ENCODE measurements around the gene FIBP. TPM values are rescaled to one million over a fixed set of nuclear protein-coding genes. Genes with fewer than 3 reads are reported as not detected.

Gene FIBP
- total RNA-seq, 2 donors from 2014 or later: 81.0 to 92.0 TPM

- Mint-ChIP-seq H3K4me3 (peak overlapping the region; percentile 96), H3K27me3 (ENCODE audit: insufficient read depth) (peaks cover 14% of the 10 kb centered on the region), H3K9me3 (no peaks in the 10 kb centered on the region), H3K27ac (peak overlapping the region; percentile 35), H3K36me3 (ENCODE audit: low read depth) (peaks cover 42% of the 10 kb centered on the region), H3K4me1 (peaks cover 29% of the 10 kb centered on the region)
- Histone ChIP-seq H3K4me1 (ENCODE audit: control insufficient read depth, insufficient read depth, low read length) (no peaks in the 10 kb centered on the region), H3K9ac (ENCODE audit: extremely low read depth, low read length, poor library complexity, severe bottlenecking) (peak overlapping the region; percentile 44), H3K27ac (ENCODE audit: low read depth, low read length) (no peak overlapping the region), H3K36me3 (ENCODE audit: control insufficient read depth, insufficient read depth, low read length) (peaks cover 39% of the 10 kb centered on the region), H3K27me3 (ENCODE audit: control insufficient read depth, insufficient read depth, low read length, poor library complexity, severe bottlenecking) (no peaks in the 10 kb centered on the region), H3K9me3 (ENCODE audit: control insufficient read depth, low read length) (no peaks in the 10 kb centered on the region), H3K4me3 (ENCODE audit: low read length) (peak overlapping the region; percentile 82)
- no peak for DNase-seq
- 86 to 93% methylated on average over 9 to 14 of the region's 14 CpGs for whole genome bisulfite sequencing, 2 experiments (ENCODE audit: insufficient coverage in 1 of 2, insufficient read length in 1 of 2)
- TF ChIP-seq, protein P1, sequence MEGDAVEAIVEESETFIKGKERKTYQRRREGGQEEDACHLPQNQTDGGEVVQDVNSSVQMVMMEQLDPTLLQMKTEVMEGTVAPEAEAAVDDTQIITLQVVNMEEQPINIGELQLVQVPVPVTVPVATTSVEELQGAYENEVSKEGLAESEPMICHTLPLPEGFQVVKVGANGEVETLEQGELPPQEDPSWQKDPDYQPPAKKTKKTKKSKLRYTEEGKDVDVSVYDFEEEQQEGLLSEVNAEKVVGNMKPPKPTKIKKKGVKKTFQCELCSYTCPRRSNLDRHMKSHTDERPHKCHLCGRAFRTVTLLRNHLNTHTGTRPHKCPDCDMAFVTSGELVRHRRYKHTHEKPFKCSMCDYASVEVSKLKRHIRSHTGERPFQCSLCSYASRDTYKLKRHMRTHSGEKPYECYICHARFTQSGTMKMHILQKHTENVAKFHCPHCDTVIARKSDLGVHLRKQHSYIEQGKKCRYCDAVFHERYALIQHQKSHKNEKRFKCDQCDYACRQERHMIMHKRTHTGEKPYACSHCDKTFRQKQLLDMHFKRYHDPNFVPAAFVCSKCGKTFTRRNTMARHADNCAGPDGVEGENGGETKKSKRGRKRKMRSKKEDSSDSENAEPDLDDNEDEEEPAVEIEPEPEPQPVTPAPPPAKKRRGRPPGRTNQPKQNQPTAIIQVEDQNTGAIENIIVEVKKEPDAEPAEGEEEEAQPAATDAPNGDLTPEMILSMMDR (conservative IDR thresholded peaks at IDR 0.05): no peak
Measured at GRCh38 chr11:65886826-65887722, 1.2 kb downstream of the FIBP start.

DNA sequence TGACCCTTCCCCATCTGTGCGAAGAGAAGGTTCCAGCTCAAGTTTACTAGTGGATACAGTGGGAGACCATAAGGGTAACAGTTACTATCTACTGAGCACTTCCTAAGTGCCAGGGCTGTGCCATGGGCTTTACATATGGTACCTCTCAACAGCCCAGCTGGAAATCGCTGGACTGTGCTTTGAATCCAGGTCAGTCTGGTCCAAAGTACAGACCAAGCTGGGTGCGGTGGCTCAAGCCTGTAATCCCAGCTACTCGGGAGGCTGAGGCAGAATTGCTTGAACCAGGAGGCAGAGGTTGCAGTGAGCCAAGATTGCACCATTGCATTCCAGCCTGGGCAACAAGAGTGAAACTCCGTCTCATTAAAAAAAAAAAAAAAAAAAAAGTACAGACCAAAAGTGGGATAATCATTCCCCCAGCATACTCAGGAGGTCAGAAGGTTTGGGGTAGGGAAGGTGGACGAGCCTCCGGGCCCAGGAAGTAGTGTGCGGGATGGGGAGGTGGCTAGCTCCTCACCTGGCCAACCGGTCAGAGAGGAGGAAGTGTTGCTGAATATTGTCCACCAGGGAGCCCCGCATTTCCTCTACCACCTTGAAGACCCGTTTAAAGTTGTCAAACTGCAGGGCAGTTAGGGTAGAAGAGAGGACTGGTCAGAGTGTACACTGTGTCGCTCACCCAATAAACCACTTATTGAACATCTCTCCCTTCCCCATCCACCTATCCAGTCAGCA, 2.3 kb downstream of the FIBP start:
- Histone ChIP-seq H3K4me1 (ENCODE audit: control insufficient read depth, insufficient read depth, low read length) (no peaks in the 10 kb centered on the region), H3K36me3 (ENCODE audit: control insufficient read depth, insufficient read depth, low read length) (peaks cover 39% of the 10 kb centered on the region), H3K9ac (ENCODE audit: extremely low read depth, low read length, poor library complexity, severe bottlenecking) (no peak overlapping the region), H3K27ac (ENCODE audit: low read depth, low read length) (no peak overlapping the region), H3K9me3 (ENCODE audit: control insufficient read depth, low read length) (no peaks in the 10 kb centered on the region), H3K4me3 (ENCODE audit: low read length) (peak overlapping the region; percentile 82), H3K27me3 (ENCODE audit: control insufficient read depth, insufficient read depth, low read length, poor library complexity, severe bottlenecking) (no peaks in the 10 kb centered on the region)
- peaks cover 14% of the 10 kb centered on the region for H3K27me3 Mint-ChIP-seq (ENCODE audit: insufficient read depth)
- peaks cover 44% of the 10 kb centered on the region for H3K36me3 Mint-ChIP-seq (ENCODE audit: low read depth)
- no peak for DNase-seq
- no peak overlapping the region for H3K27ac Mint-ChIP-seq
- 92 to 100% methylated on average over 8 to 12 of the region's 12 CpGs for WGBS, 2 experiments (ENCODE audit: insufficient coverage in 1 of 2, insufficient read length in 1 of 2)
- no peaks in the 10 kb centered on the region for H3K9me3 Mint-ChIP-seq
- peaks cover 29% of the 10 kb centered on the region for H3K4me1 Mint-ChIP-seq
- TF ChIP-seq, protein P1 (conservative IDR thresholded peaks at IDR 0.05): no peak
- peak overlapping the region; percentile 96 for H3K4me3 Mint-ChIP-seq

GRCh38 chr11:65885231-65885630, 3.0 kb downstream of the FIBP start:
- peaks cover 44% of the 10 kb centered on the region for H3K36me3 Mint-ChIP-seq (ENCODE audit: low read depth)
- H3K36me3 ChIP-seq (ENCODE audit: control insufficient read depth, insufficient read depth, low read length): peaks cover 39% of the 10 kb centered on the region
- no peak overlapping the region for H3K4me3 ChIP-seq (ENCODE audit: low read length)
- H3K4me1 ChIP-seq (ENCODE audit: control insufficient read depth, insufficient read depth, low read length): no peaks in the 10 kb centered on the region
- H3K27me3 Mint-ChIP-seq (ENCODE audit: insufficient read depth): peaks cover 13% of the 10 kb centered on the region
- no peak overlapping the region for H3K27ac Mint-ChIP-seq
- H3K9me3 ChIP-seq (ENCODE audit: control insufficient read depth, low read length): no peaks in the 10 kb centered on the region
- WGBS, 2 experiments (ENCODE audit: insufficient coverage in 1 of 2, insufficient read length in 1 of 2): 96 to 97% methylated on average over 6 to 7 of the region's 7 CpGs
- H3K4me3 Mint-ChIP-seq: no peak overlapping the region
- DNase-seq: no peak
- no peak overlapping the region for H3K27ac ChIP-seq (ENCODE audit: low read depth, low read length)
- no peaks in the 10 kb centered on the region for H3K9me3 Mint-ChIP-seq
- no peaks in the 10 kb centered on the region for H3K27me3 ChIP-seq (ENCODE audit: control insufficient read depth, insufficient read depth, low read length, poor library complexity, severe bottlenecking)
- H3K4me1 Mint-ChIP-seq: peaks cover 28% of the 10 kb centered on the region
- no peak overlapping the region for H3K9ac ChIP-seq (ENCODE audit: extremely low read depth, low read length, poor library complexity, severe bottlenecking)
- TF ChIP-seq, protein P1 (conservative IDR thresholded peaks at IDR 0.05): no peak
